HG03378 (cell line): ENCODE data around the gene FAM98C.

Experiments
- ATAC-seq: cut with Tn5 transposase; IDR thresholded peaks from one replicate; pipeline ENCODE4 v1.9.1; 2021; ENCODE audit warnings: mild to moderate bottlenecking, moderate library complexity; ENCODE audit not compliant: unreplicated experiment

Gene FAM98C

GRCh38 chr19:38452430-38453366 lies 49.8 kb downstream of the FAM98C start:
- no peak for ATAC-seq

GRCh38 chr19:38453596-38453995 lies 50.7 kb downstream of the FAM98C start:
- no peak for ATAC-seq

- ATAC-seq: no peak
Observed at GRCh38 chr19:38455031-38455430, 52.1 kb downstream of the FAM98C start.

GRCh38 chr19:38457202-38457601 lies 54.3 kb downstream of the FAM98C start:
- no peak for ATAC-seq

- no peak for ATAC-seq
Observed at GRCh38 chr19:38457690-38458405, 55.0 kb downstream of the FAM98C start.
